ENCODE data around the gene SULT2A1.
A peak's percentile ranks its signal among the peaks of the same experiment; 100 is the strongest.
"Not testable (repeated sequence)": the region's sequence is repeated elsewhere in the genome, so short reads cannot be mapped to it uniquely, and the experiment has no call there.

The SULT2A1 gene

GRCh38 chr19:47886010-47886559 is at the start of gene SULT2A1:
TSS of gene SULT2A1 (minus strand) at chr19:47886315. CDS start at chr19:47886257, 58 bp downstream.
- no peak for DNase-seq

GRCh38 chr19:47928581-47928980 is 42.5 kb upstream of the SULT2A1 start:
- DNase-seq: not testable (repeated sequence)

GRCh38 chr19:47920107-47920506 is 34.0 kb upstream of the SULT2A1 start:
- DNase-seq: not testable (repeated sequence)

- not testable (repeated sequence) for DNase-seq
These were observed 24.1 kb upstream of the SULT2A1 start for GRCh38 chr19:47910191-47910590.

- peak; percentile 67 for DNase-seq
These were observed 23.2 kb upstream of the SULT2A1 start for GRCh38 chr19:47909350-47909749.

- no peak for DNase-seq
These were observed 15.3 kb upstream of the SULT2A1 start for GRCh38 chr19:47901370-47901769.

- no peak for DNase-seq
These were observed 13.2 kb upstream of the SULT2A1 start for GRCh38 chr19:47899335-47899734.

- DNase-seq: no peak
These were observed 11.7 kb upstream of the SULT2A1 start for GRCh38 chr19:47897861-47898260.

- no peak for DNase-seq
These were observed 10.7 kb upstream of the SULT2A1 start for GRCh38 chr19:47896773-47897172.

GRCh38 chr19:47896019-47896418 is 9.9 kb upstream of the SULT2A1 start:
- DNase-seq: no peak

GRCh38 chr19:47895165-47895782 is 9.2 kb upstream of the SULT2A1 start:
- DNase-seq: no peak

GRCh38 chr19:47891923-47892666 is 6.0 kb upstream of the SULT2A1 start:
- no peak for DNase-seq

- no peak for DNase-seq
These were observed 5.5 kb upstream of the SULT2A1 start for GRCh38 chr19:47891622-47891922.

GRCh38 chr19:47890865-47891621 is 4.9 kb upstream of the SULT2A1 start:
- DNase-seq: no peak

- no peak for DNase-seq
These were observed 1.1 kb downstream of the SULT2A1 start for GRCh38 chr19:47885067-47885463.

- DNase-seq: no peak
These were observed 3.2 kb downstream of the SULT2A1 start for GRCh38 chr19:47882890-47883289.

GRCh38 chr19:47881757-47882156 is 4.4 kb downstream of the SULT2A1 start:
- DNase-seq: no peak

GRCh38 chr19:47879385-47879784 is 6.7 kb downstream of the SULT2A1 start:
- DNase-seq: not testable (repeated sequence)

GRCh38 chr19:47878906-47879305 is 7.2 kb downstream of the SULT2A1 start:
- DNase-seq: no peak

GRCh38 chr19:47865166-47865565 is 20.9 kb downstream of the SULT2A1 start:
- DNase-seq: no peak

GRCh38 chr19:47863514-47863936 is 22.6 kb downstream of the SULT2A1 start:
- peak; percentile 90 for DNase-seq

GRCh38 chr19:47861630-47862029 is 24.5 kb downstream of the SULT2A1 start:
- no peak for DNase-seq

- no peak for DNase-seq
These were observed 25.4 kb downstream of the SULT2A1 start for GRCh38 chr19:47860602-47861297.
